Heart right ventricle (tissue), 16 donors: ENCODE results near the gene PTPN7. TPM values are rescaled to one million over a fixed set of nuclear protein-coding genes. Genes with fewer than 3 reads are reported as not detected.

Experiments used
- ATAC-seq, 8 donors: fragments of 200-7000 bp; cut with Tn5 transposase; one replicate each; pipeline ENCODE4 v1.9.1; 2020; ENCODE audit warnings: mild to moderate bottlenecking in 8 of 8, moderate library complexity in 8 of 8, moderate number of reproducible peaks in 1 of 8
- DNase-seq, 2 donors: peaks; one replicate each; pipeline ENCODE4 v3.0.0-alpha.2; 2020
- H3K27ac ChIP-seq, 10 donors: fragments of 200-600 bp; sonication (generic) in 2 of 10; one replicate each; pipeline versions ENCODE4 v1.5.0 to v1.8.0; 2020 to 2022; ENCODE audit warnings: mild to moderate bottlenecking in 3 of 10
- H3K27me3 ChIP-seq, 7 donors: fragments of 200-600 bp; one replicate each; pipeline ENCODE4 v1.8.0; 2021 to 2022; ENCODE audit warnings: mild to moderate bottlenecking in 2 of 7
- H3K36me3 ChIP-seq, 9 donors: fragments of 200-600 bp; sonication (generic) in 1 of 9; one replicate each; pipeline versions ENCODE4 v1.5.0 to v1.8.0; 2020 to 2022; ENCODE audit warnings: mild to moderate bottlenecking in 2 of 9
- H3K4me1 ChIP-seq, 9 donors: fragments of 200-600 bp; sonication (generic) in 1 of 9; one replicate each; pipeline versions ENCODE4 v1.5.0 to v1.8.0; 2020 to 2022; ENCODE audit warnings: mild to moderate bottlenecking in 4 of 9
- H3K4me3 ChIP-seq, 10 donors: fragments of 200-600 bp; sonication (generic) in 2 of 10; one replicate each; pipeline versions ENCODE4 v1.5.0 to v1.8.0; 2020 to 2022; ENCODE audit warnings: mild to moderate bottlenecking in 7 of 10, moderate library complexity in 2 of 10
- H3K9me3 ChIP-seq, 11 donors: fragments of 200-600 bp in 10 of 11; sonication (generic) in 2 of 11; one replicate each; pipeline versions ENCODE4 v1.5.0 to v1.8.0; 2013 to 2022; ENCODE audit warnings: mild to moderate bottlenecking in 2 of 11, control low read depth in 1 of 11, moderate library complexity in 1 of 11
- CTCF ChIP-seq, 9 donors: fragments of 200-600 bp; sonication (generic) in 2 of 9; IDR thresholded peaks; one replicate each; pipeline versions ENCODE4 v1.5.0 to v1.8.0; 2021 to 2022; ENCODE audit warnings: antibody characterized with exemption in 9 of 9, mild to moderate bottlenecking in 5 of 9, moderate library complexity in 1 of 9
- whole genome bisulfite sequencing, 2 donors: extraction: QIAGEN DNeasy Blood & Tissue Kit; methylation state at CpG; one replicate each; pipeline ENCODE4 v1.1.7; 2013; ENCODE audit warnings: inconsistent platforms in 1 of 2; 5-methylcytosine and 5-hydroxymethylcytosine counted together
- intact Hi-C, 10 donors: fragments of 100-400 bp; cut with DNase I; formaldehyde crosslinking; loops; one replicate each; pipeline versions ENCODE4 v1.11.1 to v1.14.2; 2022
- polyA plus RNA-seq, 2 donors: library from polyadenylated mRNA; stranded (reverse); fragments of 200-250 nt; gene quantifications; one replicate each; pipeline ENCODE4 v1.2.3, GENCODE V29; 2013
- total RNA-seq, 10 donors: library from RNA; stranded (reverse); fragmentation: NEBNext Ultra II Directional in 3 of 10; extraction: Animal tissue kit (Norgen Biotek cat#: 25700) in 3 of 10; gene quantifications; one replicate each; pipeline versions ENCODE4 v1.2.1 to v1.2.4, GENCODE V29; 2021 to 2023
- donor health status: Arrhythmogenic right ventricular cardiomyopathy.
- donor health status: ischemic (EF 13 %, LVEDD 7.1; RV severe dilation, severe dysfunction).
- donor health status: healthy with polysubstance abuse.
- donor health status: DM: no; HTN: yes; CAD: no.
- donor health status: DM: no; HTN: no; CAD: no.
- donor health status: ischemic (EF 25% LVEDD 6.9; RV normal size, moderate dysfunction).
- donor health status: ischemic (EF 25% LVEDD 5.7; RV mildly dilated, moderate dysfunction).
- donor health status: healthy.
- donor health status: DM: yes; HTN: yes; CAD: no.
- donor health status: Ischemic cardiomyopathy.
- donor health status: ischemic (EF 35%, LVEDD 5.7; RV mildly dilated, moderate dysfunction).
- donor health status: nonischemic (EF 11% LVEDD 7.7; RV severe dilation, severe dysfunction).
- donor health status: DM: yes; HTN: yes; CAD: no.
- donor health status: PGD.
- donor health status: ischemic (EF 29% LVEDD 5.4; RV normal size, mild dysfunction).
- donor health status: nonischemic (EF 23%, LVEDD 6.1; RV moderate dilation, normal function).

The PTPN7 gene
- total and polyA plus RNA-seq, 12 donors: 0.09 to 6.2 (median 0.47) TPM

GRCh38 chr1:202150602-202151001, 9.8 kb downstream of the PTPN7 start:
- Histone ChIP-seq H3K9me3 (no peaks in the 10 kb centered on the region), H3K27ac (no peak overlapping the region), H3K4me1 (peaks cover 0 to 13% (median 6%) of the 10 kb centered on the region in 9 donors), H3K4me3 (no peak overlapping the region), H3K36me3 (peaks cover 0 to 53% (median 0%) of the 10 kb centered on the region in 9 donors), H3K27me3 (no peaks in the 10 kb centered on the region)
- no peak for TF ChIP-seq CTCF (IDR thresholded peaks at IDR 0.05)
- ATAC-seq (no peak), DNase-seq (no peak)
- 85 to 88% methylated on average over 8 of the region's 8 CpGs for WGBS, 2 donors
- intact Hi-C loops: no loop called here

- WGBS, 2 donors: 89 to 91% methylated on average over 9 of the region's 9 CpGs
- H3K4me1 ChIP-seq: peaks cover 3 to 13% (median 7%) of the 10 kb centered on the region in 9 donors
- H3K36me3 ChIP-seq: peaks cover 0 to 53% (median 0%) of the 10 kb centered on the region in 9 donors
- ATAC-seq (no peak), DNase-seq (no peak)
- no peaks in the 10 kb centered on the region for H3K9me3 ChIP-seq
- no peak overlapping the region for H3K27ac ChIP-seq
- no peak overlapping the region for H3K4me3 ChIP-seq
- intact Hi-C loops: no loop called here
- no peak for TF ChIP-seq CTCF (IDR thresholded peaks at IDR 0.05)
- no peaks in the 10 kb centered on the region for H3K27me3 ChIP-seq
Measured at GRCh38 chr1:202150187-202150586, 10.2 kb downstream of the PTPN7 start.

GRCh38 chr1:202149566-202149965, 10.8 kb downstream of the PTPN7 start:
- intact Hi-C loops: no loop called here
- Histone ChIP-seq H3K9me3 (no peaks in the 10 kb centered on the region), H3K4me1 (peaks cover 3 to 13% (median 8%) of the 10 kb centered on the region in 9 donors), H3K27ac (no peak overlapping the region), H3K36me3 (peaks cover 0 to 52% (median 0%) of the 10 kb centered on the region in 9 donors), H3K27me3 (no peaks in the 10 kb centered on the region), H3K4me3 (no peak overlapping the region)
- TF ChIP-seq CTCF (IDR thresholded peaks at IDR 0.05): no peak
- no peak for DNase-seq
- 92 to 93% methylated on average over 4 of the region's 4 CpGs for WGBS, 2 donors
- ATAC-seq: no peak

- DNase-seq: no peak
Measured at GRCh38 chr1:202148391-202148790, 12.0 kb downstream of the PTPN7 start.

More at GRCh38 chr1:202148391-202148790, 12.0 kb downstream of the PTPN7 start:
- no peak overlapping the region for H3K27ac ChIP-seq
- no peak for ATAC-seq
- H3K36me3 ChIP-seq: peaks cover 0 to 45% (median 0%) of the 10 kb centered on the region in 9 donors
- peaks cover 3 to 14% (median 9%) of the 10 kb centered on the region in 9 donors for H3K4me1 ChIP-seq
- H3K27me3 ChIP-seq: no peaks in the 10 kb centered on the region
- intact Hi-C loops: no loop called here
- WGBS, 2 donors: 72 to 76% methylated on average over 4 of the region's 4 CpGs
- no peaks in the 10 kb centered on the region for H3K9me3 ChIP-seq
- H3K4me3 ChIP-seq: no peak overlapping the region
- TF ChIP-seq CTCF (IDR thresholded peaks at IDR 0.05): no peak
